ENCODE results near the gene ITK.

- TF ChIP-seq YY1 (IDR thresholded peaks at IDR 0.05; ENCODE audit: insufficient read depth, insufficient read length) = no peak
- no peak for TF ChIP-seq ZNF274 (IDR thresholded peaks at IDR 0.05; ENCODE audit: low read depth, low read length)
- no peak for TF ChIP-seq SUZ12 (IDR thresholded peaks at IDR 0.05; ENCODE audit: extremely low read depth, insufficient read depth, insufficient read length)
Observed at GRCh38 chr5:157259699-157260098, 79.1 kb downstream of the ITK start.

Data from NT2/D1 (cell line).